ENCODE data around the gene OR51F2. TPM values are rescaled to one million over a fixed set of nuclear protein-coding genes. Genes with fewer than 3 reads are reported as not detected.

The OR51F2 gene
- total RNA-seq, 4 donors from 2014 or later, result not detected

GRCh38 chr11:4862447-4863236 lies 41.5 kb downstream of the OR51F2 start:
- no peak for TF ChIP-seq EP300 (IDR thresholded peaks at IDR 0.05)
- TF ChIP-seq POLR2A (IDR thresholded peaks at IDR 0.05), result no peak
- TF ChIP-seq CTCF (IDR thresholded peaks at IDR 0.05), result no peak
- no peaks in the 10 kb centered on the region for H3K4me1 ChIP-seq
- no peak overlapping the region for H3K4me3 ChIP-seq
- no peak for DNase-seq (ENCODE audit: low spot score in 2 of 2)
- no peaks in the 10 kb centered on the region for H3K36me3 ChIP-seq
- no peak overlapping the region for H3K27ac ChIP-seq
- H3K9me3 ChIP-seq, result peaks cover 0 to 12% (median 0%) of the 10 kb centered on the region in 4 donors
- H3K27me3 ChIP-seq, result no peaks in the 10 kb centered on the region

- Histone ChIP-seq H3K9me3 (peaks cover 0 to 12% (median 0%) of the 10 kb centered on the region in 4 donors), H3K4me3 (no peak overlapping the region), H3K27ac (no peak overlapping the region), H3K27me3 (no peaks in the 10 kb centered on the region), H3K4me1 (no peaks in the 10 kb centered on the region), H3K36me3 (no peaks in the 10 kb centered on the region)
- no peak for DNase-seq (ENCODE audit: low spot score in 2 of 2)
- TF ChIP-seq POLR2A (IDR thresholded peaks at IDR 0.05), result no peak
- no peak for TF ChIP-seq EP300 (IDR thresholded peaks at IDR 0.05)
- WGBS, 2 donors, result 73 to 84% methylated on average over 4 of the region's 4 CpGs
These were observed 42.8 kb downstream of the OR51F2 start for GRCh38 chr11:4863876-4864275.

GRCh38 chr11:4865855-4866254 lies 44.7 kb downstream of the OR51F2 start:
- no peak overlapping the region for H3K4me3 ChIP-seq
- H3K9me3 ChIP-seq, result peaks cover 0 to 12% (median 0%) of the 10 kb centered on the region in 4 donors
- DNase-seq (ENCODE audit: low spot score in 2 of 2), result no peak
- H3K27me3 ChIP-seq, result no peaks in the 10 kb centered on the region
- no peak overlapping the region for H3K27ac ChIP-seq
- WGBS, 2 donors, result 43 to 51% methylated on average over 1 of the region's 1 CpG
- no peak for TF ChIP-seq EP300 (IDR thresholded peaks at IDR 0.05)
- no peak for TF ChIP-seq CTCF (IDR thresholded peaks at IDR 0.05)
- no peak for TF ChIP-seq POLR2A (IDR thresholded peaks at IDR 0.05)
- no peaks in the 10 kb centered on the region for H3K4me1 ChIP-seq
- H3K36me3 ChIP-seq, result no peaks in the 10 kb centered on the region

Other genes with a start within 250 kb of the OR51F2 start
- not detected for gene OR52I2, start 239.6 kb upstream of the OR51F2 start, total RNA-seq
- gene OR52I1, start 227.3 kb upstream of the OR51F2 start, total RNA-seq, result not detected
- 10 to 100 TPM in 3 of 4 donors, 1 to 10 TPM in 1; 8.1 to 14.2 (median 11.8) TPM for gene TRIM68, start 213.1 kb upstream of the OR51F2 start, total RNA-seq
- gene OR51D1, start 183.8 kb upstream of the OR51F2 start, total RNA-seq, result not detected
- gene OR51E1, start 177.3 kb upstream of the OR51F2 start, total RNA-seq, result under 1 TPM; 0.21 to 0.39 (median 0.26) TPM
- gene OR51E2, start 123.5 kb upstream of the OR51F2 start, total RNA-seq, result under 1 TPM in 2 of 4 donors, not detected in 2; 0.20 to 0.42 TPM
- gene MMP26, start 116.5 kb upstream of the OR51F2 start, total RNA-seq, result not detected
- not detected for gene OR51F1, start 51.4 kb upstream of the OR51F2 start, total RNA-seq
- not detected for gene OR52R1, start 16.9 kb upstream of the OR51F2 start, total RNA-seq
- gene OR51S1, start 27.9 kb downstream of the OR51F2 start, total RNA-seq, result not detected
- not detected for gene OR51T1, start 60.6 kb downstream of the OR51F2 start, total RNA-seq
- not detected for gene OR51A7, start 82.5 kb downstream of the OR51F2 start, total RNA-seq
- gene OR51G2, start 98.0 kb downstream of the OR51F2 start, total RNA-seq, result not detected
- gene OR51G1, start 103.0 kb downstream of the OR51F2 start, total RNA-seq, result not detected
- not detected for gene OR51A4, start 126.3 kb downstream of the OR51F2 start, total RNA-seq
- not detected for gene OR51A2, start 134.4 kb downstream of the OR51F2 start, total RNA-seq
- not detected for gene OR51L1, start 173.5 kb downstream of the OR51F2 start, total RNA-seq
- not detected for gene OR52J3, start 225.2 kb downstream of the OR51F2 start, total RNA-seq
- not detected for gene OR52E2, start 238.3 kb downstream of the OR51F2 start, total RNA-seq
- not detected for gene OR52E1, start 248.3 kb downstream of the OR51F2 start, total RNA-seq